GM18861 (cell line): ENCODE data around the gene RHOB.
"Not testable (repeated sequence)": the region's sequence is repeated elsewhere in the genome, so short reads cannot be mapped to it uniquely, and the experiment has no call there.

Source experiments
- ATAC-seq: cut with Tn5 transposase; IDR thresholded peaks from one replicate; pipeline ENCODE4 v1.9.1; 2021; ENCODE audit not compliant: unreplicated experiment

Gene RHOB

GRCh38 chr2:20446917-20447436 lies at the start of gene RHOB:
RHOB (plus strand) TSS chr2:20447074; CDS start chr2:20447466, 392 bp downstream.
- ATAC-seq = peak; percentile 98

GRCh38 chr2:20397811-20398447 lies 48.9 kb upstream of the RHOB start:
- no peak for ATAC-seq

- ATAC-seq = no peak
Measured at GRCh38 chr2:20398956-20399567, 47.8 kb upstream of the RHOB start.

GRCh38 chr2:20400306-20400705 lies 46.6 kb upstream of the RHOB start:
- ATAC-seq = no peak

DNA sequence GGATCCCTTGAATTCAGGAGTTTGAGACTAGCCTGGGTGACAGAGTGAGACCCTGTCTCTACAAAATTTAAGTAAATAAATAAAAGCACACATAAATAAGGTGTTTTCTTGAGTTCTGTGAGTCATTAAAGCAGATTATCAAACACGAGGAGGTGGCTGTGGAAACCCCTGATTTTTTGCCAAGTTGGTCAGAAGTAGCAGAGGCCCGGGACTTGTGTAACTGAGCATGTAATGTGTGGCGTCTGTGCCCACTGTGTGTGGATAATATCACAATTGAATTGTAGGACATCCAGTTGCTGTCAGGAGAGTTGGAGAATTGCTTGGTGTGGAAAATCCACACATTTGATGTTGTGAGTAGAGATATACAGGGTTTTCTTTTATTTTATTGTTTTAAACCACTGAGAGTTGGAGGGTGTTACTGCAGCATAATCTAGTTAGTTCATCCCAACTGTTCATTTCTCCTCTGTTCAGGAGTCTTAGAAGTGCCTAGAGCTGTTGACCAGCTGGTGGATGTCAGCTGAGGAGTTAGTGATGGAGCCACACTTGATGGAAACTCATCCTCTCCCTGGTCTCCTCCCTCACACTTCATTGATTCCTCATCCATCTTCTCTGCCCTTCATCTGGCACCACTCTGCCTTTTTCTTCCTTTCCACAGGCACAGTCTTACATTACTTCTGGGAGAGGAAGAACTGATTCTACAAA lies 45.9 kb upstream of the RHOB start:
- ATAC-seq = no peak

GRCh38 chr2:20401489-20401835 lies 45.4 kb upstream of the RHOB start:
- no peak for ATAC-seq

- no peak for ATAC-seq
Measured at GRCh38 chr2:20403774-20404312, 43.0 kb upstream of the RHOB start.

GRCh38 chr2:20404950-20405349 lies 41.9 kb upstream of the RHOB start:
- ATAC-seq = no peak

GRCh38 chr2:20409039-20409438 lies 37.8 kb upstream of the RHOB start:
- ATAC-seq = no peak

- ATAC-seq = no peak
Measured at GRCh38 chr2:20410556-20411277, 36.2 kb upstream of the RHOB start.

- ATAC-seq = peak; percentile 99
Measured at GRCh38 chr2:20411361-20411894, 35.4 kb upstream of the RHOB start.

- ATAC-seq = no peak
Measured at GRCh38 chr2:20414806-20415205, 32.1 kb upstream of the RHOB start.

DNA sequence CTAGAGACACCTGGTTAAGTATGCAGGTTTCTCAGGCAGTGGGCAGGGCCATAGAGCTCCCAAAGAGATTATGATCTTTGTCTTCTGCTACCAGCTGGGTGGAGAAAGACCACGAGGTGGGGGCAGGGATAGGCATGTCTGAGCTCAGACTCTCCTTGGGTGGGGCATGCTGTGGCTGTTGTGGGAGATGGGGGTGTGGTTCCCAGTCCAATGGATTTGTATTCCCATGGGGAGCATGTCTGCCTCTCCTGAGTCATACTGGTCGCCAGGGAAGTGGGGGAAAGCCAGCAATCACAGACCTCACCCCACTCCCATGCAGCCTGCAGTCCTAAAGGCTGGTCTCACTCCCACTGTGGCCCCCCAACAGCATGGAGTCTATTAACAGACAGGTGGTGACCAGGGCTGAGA lies 31.4 kb upstream of the RHOB start:
- no peak for ATAC-seq

- no peak for ATAC-seq
Measured at GRCh38 chr2:20416723-20417122, 30.2 kb upstream of the RHOB start.

DNA sequence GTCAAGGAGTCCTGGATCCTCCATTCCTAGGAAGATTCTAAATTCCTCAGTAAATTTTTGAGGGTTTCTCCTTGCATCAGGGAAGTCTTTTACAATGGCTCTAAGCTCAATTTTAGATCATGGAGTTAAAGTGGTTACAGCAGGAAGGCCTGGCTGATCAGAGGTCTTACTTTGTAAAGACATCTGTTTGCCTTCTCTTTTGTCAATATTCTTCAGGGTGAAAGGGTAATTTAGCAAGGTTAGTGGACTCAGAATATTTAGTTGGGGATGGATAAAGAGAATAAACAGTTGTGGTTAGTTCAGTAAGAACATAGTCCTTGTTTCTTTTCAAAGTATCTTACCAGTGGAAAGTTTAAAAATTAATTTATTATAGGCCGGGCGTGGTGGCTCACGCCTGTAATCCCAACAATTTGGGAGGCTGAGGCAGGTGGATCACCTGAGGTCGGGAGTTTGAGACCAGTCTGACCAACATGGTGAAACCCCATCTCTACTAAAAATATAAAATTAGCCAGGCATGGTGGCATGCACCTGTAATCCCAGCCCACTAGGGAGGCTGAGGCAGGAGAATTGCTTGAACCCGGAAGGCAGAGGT lies 29.5 kb upstream of the RHOB start:
- ATAC-seq = not testable (repeated sequence)

GRCh38 chr2:20418519-20418918 lies 28.4 kb upstream of the RHOB start:
- no peak for ATAC-seq

DNA sequence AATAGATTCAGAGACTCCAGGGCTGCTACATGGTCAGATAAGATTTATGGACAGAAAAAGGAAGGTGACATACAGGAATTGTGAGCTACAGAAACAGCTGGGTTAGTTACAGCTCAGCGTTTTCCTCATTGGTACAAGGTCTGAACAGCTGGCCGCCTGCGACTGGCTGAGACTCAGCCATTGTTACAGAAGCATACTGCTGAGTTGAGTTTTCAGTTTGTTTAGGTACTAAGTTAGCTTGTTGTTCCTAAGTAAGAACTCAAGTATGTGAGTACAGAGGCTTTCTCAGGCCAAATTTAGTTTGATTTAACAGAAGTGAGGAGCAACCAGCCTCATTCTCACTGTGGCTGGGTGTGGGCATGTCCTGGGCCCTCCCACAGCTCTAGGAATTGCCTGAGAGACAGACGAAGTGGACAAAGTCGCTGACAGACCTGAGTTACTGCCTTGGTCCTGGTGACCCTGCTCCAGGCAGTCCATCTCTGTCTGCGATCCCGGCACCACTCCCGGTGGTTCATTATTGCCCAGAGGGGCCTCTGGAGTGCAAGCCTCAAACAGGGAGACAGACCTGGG lies 27.8 kb upstream of the RHOB start:
- no peak for ATAC-seq

- ATAC-seq = no peak
Measured at GRCh38 chr2:20419752-20420151, 27.1 kb upstream of the RHOB start.

DNA sequence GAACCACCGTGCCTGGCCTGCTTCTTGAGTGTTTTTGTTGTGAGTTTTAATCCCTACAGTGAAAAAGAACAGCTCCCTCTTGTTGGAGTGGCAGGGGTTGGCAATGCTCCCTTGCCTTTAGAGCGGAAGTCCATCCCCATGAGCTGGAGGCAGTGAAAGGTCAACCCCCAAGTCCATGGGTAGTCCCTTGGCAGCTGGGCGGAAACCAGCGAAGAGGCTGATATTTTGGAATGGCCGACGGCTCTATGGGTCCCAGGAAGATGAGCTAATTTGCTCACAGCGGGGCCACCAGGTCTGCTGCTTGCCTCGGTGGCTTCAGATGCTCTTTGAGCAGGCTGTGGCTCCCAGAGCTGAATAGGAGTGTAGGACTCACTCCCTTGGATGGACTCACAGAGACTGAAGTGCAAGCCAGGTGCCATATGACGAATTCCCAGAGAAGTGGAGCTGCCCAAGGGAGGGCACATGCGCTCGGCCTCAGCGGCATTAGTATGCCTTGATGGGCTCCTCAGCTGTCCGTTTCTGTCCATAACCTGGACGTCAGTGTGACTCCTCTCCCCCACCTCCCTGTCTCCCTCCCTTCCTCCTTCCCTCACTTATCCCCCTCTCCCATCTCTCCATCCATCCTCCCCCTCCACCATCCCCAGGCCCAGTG lies 25.4 kb upstream of the RHOB start:
- ATAC-seq = no peak

GRCh38 chr2:20421988-20422370 lies 24.9 kb upstream of the RHOB start:
- ATAC-seq = no peak
